Effector memory CD8-positive, alpha-beta T cell (primary cell): ENCODE data around the gene MCUB.

ENCODE experiments used
- ATAC-seq: fragments of 150-1000 bp; cut with Tn5 transposase; replicated peaks from 2 replicates; pipeline ENCODE4 v1.10.0; 2021; ENCODE audit warnings: mild to moderate bottlenecking, moderate library complexity
- DNase-seq, 3 experiments: peaks; one replicate each; pipeline ENCODE4 v3.0.0; 2021
- H3K27ac Mint-ChIP-seq, 2 donors: one replicate each; pipeline ENCODE4 v1.8.0; 2022; ENCODE audit warnings: mild to moderate bottlenecking in 2 of 2, mixed read lengths in 2 of 2, moderate library complexity in 2 of 2
- H3K27me3 Mint-ChIP-seq, 2 donors: one replicate each; pipeline ENCODE4 v1.8.0; 2022; ENCODE audit warnings: mixed read lengths in 2 of 2
- H3K36me3 Mint-ChIP-seq: one replicate; pipeline ENCODE4 v1.8.0; 2022; ENCODE audit warnings: mild to moderate bottlenecking, moderate library complexity, mixed read lengths; ENCODE audit not compliant: insufficient read depth
- H3K4me1 Mint-ChIP-seq, 2 donors: one replicate each; pipeline ENCODE4 v1.8.0; 2022; ENCODE audit warnings: low read depth in 2 of 2, mixed read lengths in 2 of 2
- H3K4me3 Mint-ChIP-seq, 2 donors: one replicate each; pipeline ENCODE4 v1.8.0; 2022; ENCODE audit warnings: mild to moderate bottlenecking in 2 of 2, mixed read lengths in 2 of 2, moderate library complexity in 2 of 2
- H3K9me3 Mint-ChIP-seq, 2 donors: one replicate each; pipeline ENCODE4 v1.8.0; 2022; ENCODE audit warnings: mixed read lengths in 2 of 2

MCUB gene

GRCh38 chr4:109718759-109719158, 158.7 kb downstream of the MCUB start:
- Mint-ChIP-seq H3K4me3 (no peak overlapping the region), H3K27ac (no peak overlapping the region), H3K4me1 (peaks cover 0 to 7% of the 10 kb centered on the region in 2 donors), H3K36me3 (peaks cover 12% of the 10 kb centered on the region), H3K27me3 (no peaks in the 10 kb centered on the region), H3K9me3 (no peaks in the 10 kb centered on the region)
- no peak for DNase-seq
- ATAC-seq, result no peak

GRCh38 chr4:109719604-109720003, 159.6 kb downstream of the MCUB start:
- no peak overlapping the region for H3K4me3 Mint-ChIP-seq
- no peaks in the 10 kb centered on the region for H3K9me3 Mint-ChIP-seq
- no peak for ATAC-seq
- H3K4me1 Mint-ChIP-seq, result peaks cover 0 to 10% of the 10 kb centered on the region in 2 donors
- H3K27me3 Mint-ChIP-seq, result no peaks in the 10 kb centered on the region
- no peak overlapping the region for H3K27ac Mint-ChIP-seq
- peaks cover 12% of the 10 kb centered on the region for H3K36me3 Mint-ChIP-seq
- DNase-seq, result no peak

- no peak overlapping the region for H3K4me3 Mint-ChIP-seq
- H3K9me3 Mint-ChIP-seq, result no peaks in the 10 kb centered on the region
- H3K27ac Mint-ChIP-seq, result no peak overlapping the region
- ATAC-seq (no peak), DNase-seq (no peak)
- peaks cover 10% of the 10 kb centered on the region for H3K36me3 Mint-ChIP-seq
- H3K27me3 Mint-ChIP-seq, result no peaks in the 10 kb centered on the region
- H3K4me1 Mint-ChIP-seq, result peaks cover 0 to 11% of the 10 kb centered on the region in 2 donors
Observed at GRCh38 chr4:109721033-109721432, 161.0 kb downstream of the MCUB start.

- DNase-seq (no peak), ATAC-seq (no peak)
- Mint-ChIP-seq H3K36me3 (peaks cover 4% of the 10 kb centered on the region), H3K27ac (no peak overlapping the region), H3K27me3 (no peaks in the 10 kb centered on the region), H3K4me3 (no peak overlapping the region), H3K4me1 (peaks cover 0 to 15% of the 10 kb centered on the region in 2 donors), H3K9me3 (no peaks in the 10 kb centered on the region)
Observed at GRCh38 chr4:109722357-109722756, 162.3 kb downstream of the MCUB start.

- no peaks in the 10 kb centered on the region for H3K27me3 Mint-ChIP-seq
- no peak overlapping the region for H3K27ac Mint-ChIP-seq
- ATAC-seq, result no peak
- peaks cover 4 to 20% of the 10 kb centered on the region in 2 donors for H3K4me1 Mint-ChIP-seq
- no peak for DNase-seq
- H3K9me3 Mint-ChIP-seq, result no peaks in the 10 kb centered on the region
- H3K36me3 Mint-ChIP-seq, result peaks cover 4% of the 10 kb centered on the region
- no peak overlapping the region for H3K4me3 Mint-ChIP-seq
Observed at GRCh38 chr4:109723110-109723509, 163.1 kb downstream of the MCUB start.

- Mint-ChIP-seq H3K27ac (no peak overlapping the region), H3K36me3 (peaks cover 6% of the 10 kb centered on the region), H3K4me1 (peaks cover 9 to 24% of the 10 kb centered on the region in 2 donors), H3K9me3 (no peaks in the 10 kb centered on the region), H3K4me3 (peak overlapping the region in 1 of 2 donors; percentile 86), H3K27me3 (no peaks in the 10 kb centered on the region)
- DNase-seq (no peak), ATAC-seq (no peak)
Observed at GRCh38 chr4:109728385-109728784, 168.3 kb downstream of the MCUB start.

GRCh38 chr4:109729117-109729717, 169.2 kb downstream of the MCUB start:
- Mint-ChIP-seq H3K9me3 (no peaks in the 10 kb centered on the region), H3K36me3 (peaks cover 6% of the 10 kb centered on the region), H3K4me1 (peaks cover 9 to 24% of the 10 kb centered on the region in 2 donors), H3K27ac (peak overlapping the region; percentile 65 to 80), H3K4me3 (peak overlapping the region; percentile 83 to 86), H3K27me3 (no peaks in the 10 kb centered on the region)
- DNase-seq (no peak), ATAC-seq (no peak)

- Mint-ChIP-seq H3K4me1 (peaks cover 9 to 20% of the 10 kb centered on the region in 2 donors), H3K27me3 (no peaks in the 10 kb centered on the region), H3K4me3 (peak within 1 kb of the TSS; percentile 83 to 86), H3K36me3 (peaks cover 6% of the 10 kb centered on the region), H3K9me3 (no peaks in the 10 kb centered on the region), H3K27ac (peak within 1 kb of the TSS; percentile 65 to 80)
- DNase-seq, result peak; percentile 62 to 77 (median 67)
- peak; percentile 86 for ATAC-seq
Observed at GRCh38 chr4:109729718-109730618, 169.9 kb downstream of the MCUB start, which contains the start of gene PLA2G12A. Gene PLA2G12A, minus strand, starts transcription at chr4:109730070. Its CDS starts 261 bp downstream, at chr4:109729809.

GRCh38 chr4:109730619-109731545, 170.8 kb downstream of the MCUB start:
- H3K4me3 Mint-ChIP-seq, result peak overlapping the region; percentile 83 to 86
- H3K9me3 Mint-ChIP-seq, result no peaks in the 10 kb centered on the region
- H3K27ac Mint-ChIP-seq, result no peak overlapping the region
- H3K27me3 Mint-ChIP-seq, result no peaks in the 10 kb centered on the region
- H3K4me1 Mint-ChIP-seq, result peaks cover 9 to 20% of the 10 kb centered on the region in 2 donors
- ATAC-seq (no peak), DNase-seq (no peak)
- peaks cover 6% of the 10 kb centered on the region for H3K36me3 Mint-ChIP-seq

- H3K4me3 Mint-ChIP-seq, result no peak overlapping the region
- ATAC-seq (no peak), DNase-seq (no peak)
- H3K27ac Mint-ChIP-seq, result no peak overlapping the region
- H3K4me1 Mint-ChIP-seq, result peaks cover 6 to 7% of the 10 kb centered on the region in 2 donors
- H3K27me3 Mint-ChIP-seq, result no peaks in the 10 kb centered on the region
- peaks cover 2% of the 10 kb centered on the region for H3K36me3 Mint-ChIP-seq
- no peaks in the 10 kb centered on the region for H3K9me3 Mint-ChIP-seq
Observed at GRCh38 chr4:109733728-109734127, 173.7 kb downstream of the MCUB start.

GRCh38 chr4:109735566-109736365, 175.7 kb downstream of the MCUB start:
- DNase-seq (no peak), ATAC-seq (no peak)
- H3K27me3 Mint-ChIP-seq, result peaks cover 0 to 5% of the 10 kb centered on the region in 2 donors
- H3K4me1 Mint-ChIP-seq, result no peaks in the 10 kb centered on the region
- peaks cover 2% of the 10 kb centered on the region for H3K36me3 Mint-ChIP-seq
- no peaks in the 10 kb centered on the region for H3K9me3 Mint-ChIP-seq
- no peak overlapping the region for H3K27ac Mint-ChIP-seq
- H3K4me3 Mint-ChIP-seq, result no peak overlapping the region
